Fibroblast of lung (primary cell): Measurements from ENCODE around the gene DEGS2.

ENCODE experiments used
- CTCF ChIP-seq, 2 donors: IDR thresholded peaks in 1 of 2; conservative IDR thresholded peaks in 1 of 2; 1 replicate in 1 of 2; 2 replicates in 1 of 2; pipeline ENCODE4 v1.5.1; 2011 to 2012; ENCODE audit warnings: low read length in 2 of 2, control low read depth in 1 of 2, inconsistent platforms in 1 of 2, low read depth in 1 of 2, mild to moderate bottlenecking in 1 of 2
- EZH2 ChIP-seq: IDR thresholded peaks from 2 replicates; pipeline ENCODE4 v1.5.1; 2012; ENCODE audit warnings: low read length, control low read depth, mild to moderate bottlenecking; ENCODE audit errors: missing control alignments

DNA sequence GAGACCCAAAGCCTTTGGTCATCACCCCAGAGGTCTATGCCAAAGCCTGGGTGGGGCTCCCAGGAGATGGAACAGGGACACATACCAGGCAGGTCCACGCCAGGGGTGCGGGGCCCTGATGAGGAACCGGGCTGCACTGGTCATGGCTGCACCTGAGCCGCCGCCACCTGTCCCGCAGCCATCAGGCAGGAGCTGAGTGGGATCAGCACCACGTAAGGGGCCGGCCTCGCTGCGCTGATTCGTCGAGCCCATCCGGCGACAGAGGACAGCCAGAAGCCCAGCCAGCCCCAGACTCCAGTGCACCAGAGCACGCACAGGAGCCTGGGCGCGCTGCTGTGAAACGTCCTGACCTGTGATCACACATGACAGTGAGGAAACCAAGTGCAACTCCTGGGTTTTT, 15.9 kb downstream of the DEGS2 start:
- TF ChIP-seq CTCF (conservative IDR thresholded peaks at IDR 0.05 in 1 of 2, IDR thresholded peaks at IDR 0.05 in 1 of 2; ENCODE audit: low read depth in 1 of 2, low read length in 2 of 2) (no peak), EZH2 (no peak)
